Measurements from ENCODE around the gene GRAMD1B.

Gene GRAMD1B

DNA sequence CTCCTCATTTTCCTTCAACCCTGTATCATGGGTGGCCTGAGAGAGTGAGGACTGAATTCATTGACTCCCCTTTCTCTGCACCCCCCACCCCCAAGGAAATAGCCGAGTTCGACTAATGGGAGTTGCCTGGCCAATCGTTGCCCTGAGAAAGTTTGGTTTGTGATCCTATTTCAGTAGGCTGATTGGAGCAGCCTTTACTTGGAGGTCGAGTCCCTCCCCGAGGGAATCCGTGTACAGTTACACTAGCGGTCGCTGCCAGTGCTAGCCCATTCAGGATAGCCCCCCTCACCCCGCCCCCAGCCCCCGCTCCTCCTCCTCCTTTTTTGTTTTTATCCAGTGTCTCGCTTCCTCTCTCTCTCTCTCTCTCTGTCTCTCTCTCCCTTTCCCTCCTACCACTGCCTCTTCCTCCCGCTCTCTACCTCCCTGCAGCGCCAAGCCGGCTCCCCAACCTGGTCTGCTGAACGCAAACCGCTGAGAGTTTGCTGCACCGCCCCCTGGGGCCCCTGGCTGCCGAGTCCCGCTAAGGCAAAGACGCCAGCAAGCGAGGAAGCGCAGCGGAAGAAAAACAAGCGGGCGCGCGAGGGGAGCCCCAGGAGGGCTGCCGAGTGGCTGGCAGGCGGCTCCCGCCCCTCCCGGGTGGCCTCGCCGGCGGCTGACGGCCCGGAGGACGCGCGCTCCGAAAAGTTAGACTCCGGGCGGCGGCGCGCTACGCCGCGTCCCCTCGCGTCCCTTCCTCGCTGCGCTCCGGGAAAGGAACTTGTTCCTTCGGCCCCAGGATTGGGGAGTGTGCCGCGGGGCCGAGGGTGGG is at the start of gene GRAMD1B:
Gene GRAMD1B (plus strand): TSS at position 357 of the 808 bp plus-strand sequence. CDS start 524 bp downstream, outside the sequence.
- peak; percentile 72 for DNase-seq

DNA sequence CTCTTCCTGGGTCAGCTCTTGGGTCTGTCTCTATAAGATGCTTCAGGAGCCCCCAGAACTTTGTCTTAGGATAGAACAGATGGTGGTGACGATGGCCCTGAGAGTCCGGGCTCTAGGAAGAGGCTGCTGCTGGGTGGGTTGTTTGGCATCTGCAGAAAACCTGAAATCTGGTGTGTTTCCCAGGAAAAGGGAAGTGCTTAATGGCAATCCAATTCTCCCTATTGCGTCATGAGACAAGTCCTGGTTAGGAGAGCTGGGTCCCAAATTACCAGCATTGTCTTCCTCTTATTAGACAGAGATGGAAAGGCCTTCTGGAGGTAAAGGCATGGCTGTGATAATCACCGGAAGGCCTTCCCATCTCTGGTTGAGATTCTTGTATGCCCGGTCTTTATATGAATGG is 48.9 kb upstream of the GRAMD1B start:
- no peak for DNase-seq

DNA sequence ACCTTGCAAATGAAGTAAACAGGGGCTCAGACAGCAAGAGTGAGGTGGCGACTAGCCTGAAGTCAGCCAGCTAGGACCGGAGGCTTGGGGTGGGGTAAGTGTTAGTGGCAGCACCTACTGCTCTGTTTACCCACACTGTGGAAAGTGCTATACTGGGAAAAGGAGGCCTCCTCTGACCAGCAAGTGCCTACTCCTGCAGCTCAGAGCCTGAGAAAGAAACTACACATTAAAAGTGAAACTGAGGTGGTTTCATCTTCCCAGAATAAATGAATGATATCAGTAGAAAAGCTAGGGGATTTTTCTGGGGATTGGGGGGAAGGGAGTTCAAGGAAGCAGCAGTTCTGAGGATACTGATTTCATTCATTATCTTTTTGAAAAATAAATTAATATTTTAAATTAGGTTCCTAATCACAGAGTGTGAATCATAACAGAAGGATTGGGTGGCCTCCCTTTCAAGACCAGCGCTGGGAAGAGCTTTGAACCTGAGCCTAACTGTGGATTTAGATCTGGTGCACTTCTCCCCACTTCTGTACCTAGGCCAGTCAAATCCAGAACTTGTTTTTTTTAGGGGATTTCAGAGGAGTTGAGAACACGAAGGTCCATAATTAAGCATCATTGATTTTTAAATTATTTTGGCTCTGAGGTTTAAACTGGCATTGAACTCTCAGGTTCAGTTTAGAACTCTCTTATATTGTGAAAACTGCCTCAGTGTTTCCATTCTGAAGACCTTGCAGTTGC is 48.1 kb upstream of the GRAMD1B start:
- DNase-seq = peak; percentile 9

DNA sequence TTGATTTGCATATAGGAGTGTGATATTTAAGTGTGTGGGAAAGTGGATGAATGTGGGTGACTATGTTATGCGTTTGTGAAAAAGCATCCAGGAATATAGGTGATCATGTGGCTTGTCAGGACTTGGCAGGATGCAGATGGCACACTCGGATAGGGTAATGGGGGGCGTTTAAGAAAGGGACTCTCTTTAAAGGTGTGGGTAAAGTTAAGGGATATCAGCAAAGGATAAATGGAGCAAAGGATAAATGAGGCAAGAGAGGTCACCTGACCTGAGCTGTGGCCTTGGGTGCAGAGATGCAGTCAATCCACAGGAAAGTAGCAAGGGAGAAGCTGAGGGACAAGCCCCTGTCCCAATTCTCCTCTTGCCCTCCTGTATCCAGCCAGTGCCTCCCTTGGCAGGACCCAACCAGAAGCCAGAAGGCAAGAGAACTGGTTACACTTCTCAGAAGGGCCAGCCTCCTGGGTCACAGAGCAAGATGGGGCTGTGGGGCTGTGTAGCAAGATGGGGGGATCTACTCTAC is 47.5 kb upstream of the GRAMD1B start:
- DNase-seq = no peak

DNA sequence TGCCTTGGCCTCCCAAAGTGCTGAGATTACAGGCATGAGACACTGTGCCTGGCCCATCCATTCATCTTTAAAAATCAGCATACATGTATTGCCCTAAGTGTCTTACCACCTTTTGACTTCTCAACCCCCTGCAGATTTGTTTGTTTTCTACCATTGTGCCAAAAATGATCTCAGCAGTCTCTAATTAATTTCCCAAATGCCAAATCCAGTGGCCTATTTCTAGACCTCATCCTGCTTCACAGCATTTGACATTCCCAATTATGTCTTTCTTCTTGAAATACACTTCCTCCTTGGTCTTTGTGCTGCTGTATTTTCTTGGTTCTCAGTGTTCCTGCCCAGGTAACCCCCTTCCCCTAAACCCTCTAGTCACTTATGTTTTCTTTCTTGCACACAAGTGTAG is 46.0 kb upstream of the GRAMD1B start:
- no peak for DNase-seq

DNA sequence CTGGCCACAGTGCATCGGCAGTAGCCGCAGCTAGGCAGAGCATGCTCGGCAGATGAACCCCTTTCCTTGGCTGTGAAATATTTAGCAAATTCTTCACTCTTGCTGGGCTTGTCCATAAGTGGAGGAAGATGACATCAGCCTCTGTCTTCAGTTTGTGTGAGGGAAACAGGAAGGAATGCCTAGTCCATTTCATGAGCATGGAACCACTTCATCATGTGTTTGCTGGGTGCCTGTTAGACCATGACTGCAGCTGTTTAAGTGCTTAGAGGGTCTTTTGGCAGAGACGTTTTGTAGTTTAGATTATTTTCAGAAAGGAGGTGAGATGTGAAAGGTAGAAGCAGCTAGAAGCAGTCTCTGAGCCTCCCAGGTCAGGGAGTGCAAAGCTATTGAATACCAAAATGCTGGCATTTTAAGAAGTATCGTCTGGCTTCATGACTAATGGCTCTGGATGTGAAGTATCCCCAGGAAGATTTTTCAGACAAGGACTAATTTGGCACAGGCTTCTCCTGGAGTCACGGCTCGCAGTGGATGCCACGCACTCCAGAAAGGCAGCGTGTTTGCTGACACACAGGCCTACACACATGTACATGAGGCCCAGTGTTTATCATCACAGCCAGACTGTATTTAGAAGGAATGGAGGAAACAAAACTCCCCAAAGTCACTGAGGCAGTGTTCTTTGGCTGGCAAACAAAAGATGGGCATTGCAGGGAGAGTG is 43.1 kb upstream of the GRAMD1B start:
- DNase-seq = no peak

DNA sequence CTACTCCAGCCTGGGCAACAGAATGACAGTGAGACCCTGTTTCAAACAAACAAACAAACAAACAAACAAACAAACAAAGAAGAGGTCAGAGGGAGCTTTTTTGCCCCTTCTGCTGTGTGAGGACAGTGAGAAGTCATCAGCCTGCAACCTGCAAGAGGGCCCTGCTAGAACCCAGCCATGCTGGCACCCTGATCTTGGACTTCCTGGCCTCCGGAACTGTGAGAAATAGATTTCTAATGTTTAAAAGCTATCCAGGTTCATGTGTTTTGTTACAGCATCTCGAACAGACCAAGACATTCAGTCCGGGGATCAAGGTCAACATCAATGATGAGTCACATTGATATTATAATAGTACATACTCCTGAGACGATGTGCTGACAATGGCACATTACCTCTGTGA is 41.4 kb upstream of the GRAMD1B start:
- DNase-seq = no peak

DNA sequence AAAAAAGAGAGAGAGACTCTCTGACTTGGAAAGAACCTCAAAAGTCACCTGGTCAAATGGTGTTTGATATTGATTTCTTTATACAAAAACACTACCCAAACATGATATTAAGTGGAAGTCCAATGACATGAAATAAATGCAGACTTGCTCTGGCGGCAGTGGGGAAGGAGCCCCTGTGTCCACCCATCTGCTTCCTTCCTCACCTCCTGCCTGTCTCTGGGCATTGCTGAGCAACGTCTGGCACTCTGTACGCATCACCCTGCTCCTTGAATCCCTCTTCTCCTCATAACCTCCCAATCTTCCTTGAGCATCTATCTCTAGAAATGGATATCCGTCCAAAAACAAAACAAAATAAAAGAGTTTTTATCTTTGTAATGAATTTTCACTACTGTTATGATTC is 39.9 kb upstream of the GRAMD1B start:
- DNase-seq = no peak

DNA sequence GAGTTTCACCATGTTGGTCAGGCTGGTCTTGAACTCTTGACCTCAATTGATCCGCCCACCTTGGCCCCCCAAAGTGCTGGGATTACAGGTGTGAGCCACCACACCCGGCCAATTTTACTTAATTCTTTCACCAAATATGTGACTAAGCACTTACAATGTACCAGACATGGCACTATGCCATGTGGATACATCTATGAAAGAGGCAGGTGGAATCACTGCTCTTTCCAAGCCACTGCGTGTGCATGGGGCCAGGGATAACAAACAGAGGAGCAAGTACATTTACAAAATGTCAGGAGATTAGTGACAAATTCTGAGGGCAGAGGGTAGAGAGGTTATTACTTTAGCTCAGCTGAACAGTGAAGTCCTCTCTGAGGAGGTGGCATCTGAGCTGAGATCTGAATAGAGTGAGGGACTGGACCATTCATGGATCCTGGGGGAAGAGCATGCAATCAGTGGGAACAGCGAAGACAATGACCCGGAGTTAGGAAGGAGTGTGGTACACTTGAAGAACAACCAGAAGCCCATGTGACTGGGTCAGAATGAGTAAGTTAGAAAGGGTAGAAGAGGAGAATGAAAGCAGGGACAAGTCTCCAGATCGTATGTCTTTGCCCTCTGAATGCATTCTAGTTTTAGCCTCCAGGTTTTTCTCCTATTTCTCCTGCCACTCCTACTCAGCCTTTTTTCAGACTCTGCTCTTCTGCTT is 38.3 kb upstream of the GRAMD1B start:
- no peak for DNase-seq

DNA sequence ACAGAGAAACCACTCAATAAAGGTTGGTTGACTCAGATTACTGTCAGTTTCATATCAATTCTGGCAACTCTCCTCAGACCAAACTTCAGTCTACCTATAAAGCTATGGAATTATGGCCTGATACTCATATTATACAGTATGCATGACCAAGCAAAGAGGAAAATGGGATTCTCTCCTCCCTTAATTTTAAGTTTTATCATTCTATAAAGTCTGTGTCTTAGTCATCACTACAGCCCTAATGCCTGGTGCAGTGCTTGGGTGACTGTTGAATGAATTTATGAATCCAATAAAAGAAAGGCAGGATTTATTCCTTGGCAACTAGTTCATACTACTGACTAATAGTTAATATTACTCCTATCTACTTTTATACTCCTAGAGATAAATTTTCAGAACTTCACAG is 37.6 kb upstream of the GRAMD1B start:
- DNase-seq = no peak

DNA sequence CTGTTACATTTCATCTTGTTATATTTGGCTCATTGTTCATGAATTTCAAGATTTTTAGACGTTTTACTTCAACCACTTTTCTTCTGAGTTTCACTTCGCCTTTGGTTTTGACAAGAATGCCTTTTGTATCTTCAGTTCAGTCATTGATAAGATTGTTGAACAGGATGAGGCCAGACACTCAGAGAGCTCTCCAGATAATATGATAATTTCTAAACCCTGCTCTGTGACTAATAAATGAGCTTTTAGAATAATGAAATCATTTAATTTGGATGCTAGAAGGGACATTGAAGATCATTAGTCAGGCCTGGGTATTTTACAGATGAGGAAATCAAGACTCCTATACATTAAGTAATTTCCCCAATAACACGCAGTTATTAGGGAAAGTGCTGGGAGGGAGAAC is 37.2 kb upstream of the GRAMD1B start:
- DNase-seq = no peak

DNA sequence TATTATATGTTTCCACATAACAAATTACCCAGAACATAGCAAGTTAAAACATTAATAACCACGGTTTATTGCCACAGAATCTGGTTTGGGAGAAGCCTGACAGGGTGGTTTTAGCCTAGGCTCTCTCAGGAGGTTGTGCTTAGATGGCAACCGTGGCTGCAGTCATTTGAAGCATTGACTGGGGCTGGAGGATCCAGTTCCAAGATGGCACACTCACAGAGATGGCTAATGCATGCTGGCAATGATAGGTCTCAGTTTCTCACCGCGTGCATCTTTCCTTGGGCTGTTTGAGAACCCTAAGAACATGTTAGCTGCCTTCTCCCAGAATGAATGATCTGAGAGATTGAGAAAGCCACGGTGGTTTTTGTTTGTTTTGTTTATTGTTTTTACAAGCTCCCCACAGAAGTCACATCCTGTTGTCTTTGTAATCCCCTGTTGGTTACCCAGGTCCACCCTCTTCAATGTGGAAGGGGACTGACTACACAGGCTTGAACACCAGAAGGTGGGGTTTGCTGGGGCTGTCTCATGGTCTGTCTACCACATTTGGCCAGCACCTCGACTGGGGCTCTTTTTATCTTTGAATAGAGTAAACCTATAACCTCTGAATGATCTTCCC is 36.6 kb upstream of the GRAMD1B start:
- DNase-seq = no peak

DNA sequence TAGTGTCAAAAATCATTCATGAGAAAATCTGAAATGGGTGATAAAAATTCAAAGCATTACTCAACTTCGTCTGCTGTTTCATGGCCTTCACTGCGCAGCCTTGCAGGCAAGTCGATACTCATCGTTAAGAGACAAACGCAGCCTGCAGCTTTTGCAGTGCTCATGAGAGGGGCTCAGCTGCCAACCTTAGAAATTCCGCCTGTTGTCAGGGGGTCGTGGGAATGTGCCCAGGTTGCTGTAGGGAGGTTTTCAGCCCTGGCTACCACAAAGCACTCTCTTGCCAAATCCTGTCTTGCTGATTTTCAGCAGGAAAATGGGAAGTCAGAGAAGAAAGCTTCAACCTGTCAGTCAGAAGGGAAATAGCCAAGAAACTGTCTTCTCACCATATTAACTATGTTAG is 25.4 kb upstream of the GRAMD1B start:
- no peak for DNase-seq

DNA sequence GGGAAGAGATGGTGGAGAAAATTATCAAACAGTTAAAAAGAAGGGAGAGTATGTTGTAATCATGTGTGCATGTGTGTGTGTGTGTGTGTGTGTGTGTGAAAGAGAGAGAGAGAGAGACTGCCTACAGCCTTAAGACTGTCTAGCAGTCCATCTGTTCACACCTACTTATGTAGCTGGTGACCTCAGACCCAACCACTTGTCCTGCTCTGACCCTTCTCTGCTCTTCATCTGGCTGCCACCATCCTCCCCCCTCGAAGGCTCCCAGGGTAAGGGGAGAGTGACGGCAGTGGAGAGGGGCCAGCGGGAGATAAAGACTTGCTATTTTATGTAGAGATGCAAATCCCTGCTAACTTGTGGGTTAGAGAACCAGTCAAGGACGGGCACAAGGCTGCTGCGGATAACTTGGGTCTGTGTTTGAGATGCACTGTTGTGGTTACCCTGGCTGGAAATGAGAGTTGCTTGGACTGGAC is 24.9 kb upstream of the GRAMD1B start:
- DNase-seq = no peak

DNA sequence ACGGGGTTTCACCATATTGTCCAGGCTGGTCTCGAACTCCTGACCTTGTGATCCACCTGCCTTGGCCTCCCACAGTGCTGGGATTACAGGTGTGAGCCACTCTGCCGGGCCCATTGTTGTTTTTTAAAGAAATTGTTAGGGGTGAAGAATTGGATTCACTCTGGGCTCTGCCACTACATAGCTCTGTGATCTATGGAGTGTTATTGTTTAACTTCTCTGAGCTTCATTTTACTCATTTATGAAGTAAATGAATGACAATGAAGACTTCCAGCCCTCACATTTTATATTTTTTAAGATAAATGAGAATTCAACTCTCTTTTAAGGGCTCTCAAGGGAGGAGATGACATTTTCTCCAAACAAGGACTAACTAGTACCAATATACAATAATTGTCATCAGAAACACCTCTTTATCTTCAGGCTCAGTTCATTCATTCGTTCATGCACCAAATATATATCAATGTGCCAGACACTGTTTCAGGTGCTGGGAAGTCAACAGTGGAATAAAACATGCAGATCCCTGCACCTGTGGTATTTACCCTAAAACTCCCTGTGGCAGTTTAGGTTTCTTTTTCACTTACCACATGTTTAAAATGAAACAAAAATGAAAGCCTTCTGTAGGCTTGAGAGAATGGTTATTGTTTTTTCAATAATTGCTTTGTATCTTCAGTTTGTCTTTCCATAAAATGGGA is 23.5 kb upstream of the GRAMD1B start:
- DNase-seq = no peak

DNA sequence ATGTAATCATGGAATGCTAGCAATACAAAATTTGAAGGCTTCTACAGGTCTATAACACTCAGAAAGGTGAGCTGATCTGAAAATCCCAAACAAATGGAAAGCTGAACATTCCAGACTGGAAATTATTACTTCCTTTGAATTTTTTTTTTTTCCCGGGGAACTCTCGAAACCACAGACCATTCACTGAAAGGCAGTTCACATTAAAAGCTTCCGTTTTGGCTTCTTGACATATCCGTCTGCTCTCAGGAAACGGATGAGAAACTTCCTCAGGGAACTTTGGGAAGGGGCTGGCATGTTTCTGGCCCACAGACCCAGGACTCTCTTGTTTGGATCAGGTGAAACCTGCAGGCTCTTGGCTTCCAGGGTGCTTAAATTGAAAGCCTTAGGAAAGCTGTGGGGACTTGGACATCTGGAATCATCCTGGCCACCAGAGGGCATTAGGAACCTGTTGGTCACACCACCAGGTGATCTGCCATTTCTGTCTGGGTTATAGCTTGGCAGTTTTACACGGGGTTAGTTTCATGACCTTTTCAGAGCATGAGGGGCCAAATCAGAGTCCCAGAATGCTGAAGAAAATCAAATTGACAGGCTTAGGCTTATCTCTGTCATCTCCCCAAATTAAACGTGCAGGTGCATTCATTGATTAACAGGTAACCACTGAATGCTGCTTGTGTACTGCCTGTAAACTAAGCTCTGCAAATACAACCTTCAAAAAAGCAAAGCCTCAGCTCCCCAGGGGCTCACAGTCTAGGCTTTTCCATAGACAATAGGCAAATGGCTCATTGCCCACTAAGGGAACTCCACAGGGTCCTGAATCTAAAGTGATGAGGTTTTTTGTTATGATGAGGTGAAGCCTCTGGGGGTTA is 22.7 kb upstream of the GRAMD1B start:
- DNase-seq = peak; percentile 71

DNA sequence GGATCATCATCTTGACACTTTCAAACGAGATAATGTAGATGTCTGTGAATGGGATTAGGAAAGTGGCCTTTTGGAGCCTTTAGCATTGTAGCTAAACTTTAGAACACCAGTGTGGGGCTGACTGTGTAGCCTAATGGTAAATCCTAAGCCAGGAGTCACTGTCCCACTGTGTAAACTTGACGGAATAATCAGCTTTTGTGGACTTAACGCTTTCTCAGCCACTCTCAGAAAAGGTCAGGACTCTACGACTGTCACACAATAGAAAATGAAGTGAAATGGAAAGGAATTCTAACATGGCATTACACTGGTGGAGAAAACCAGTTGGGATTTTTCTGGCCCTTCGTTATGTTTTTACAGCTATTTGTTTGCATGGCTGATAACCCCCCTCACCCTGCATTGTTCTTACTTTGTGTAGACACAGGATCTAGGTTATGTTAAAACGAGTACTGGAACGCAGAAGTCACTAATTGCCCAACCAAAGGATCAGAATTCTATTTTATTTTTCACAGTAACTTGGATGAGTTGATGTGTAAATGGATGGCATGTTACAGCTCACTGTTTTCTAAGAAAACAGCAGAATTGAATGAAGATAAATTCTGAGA is 22.0 kb upstream of the GRAMD1B start:
- no peak for DNase-seq

DNA sequence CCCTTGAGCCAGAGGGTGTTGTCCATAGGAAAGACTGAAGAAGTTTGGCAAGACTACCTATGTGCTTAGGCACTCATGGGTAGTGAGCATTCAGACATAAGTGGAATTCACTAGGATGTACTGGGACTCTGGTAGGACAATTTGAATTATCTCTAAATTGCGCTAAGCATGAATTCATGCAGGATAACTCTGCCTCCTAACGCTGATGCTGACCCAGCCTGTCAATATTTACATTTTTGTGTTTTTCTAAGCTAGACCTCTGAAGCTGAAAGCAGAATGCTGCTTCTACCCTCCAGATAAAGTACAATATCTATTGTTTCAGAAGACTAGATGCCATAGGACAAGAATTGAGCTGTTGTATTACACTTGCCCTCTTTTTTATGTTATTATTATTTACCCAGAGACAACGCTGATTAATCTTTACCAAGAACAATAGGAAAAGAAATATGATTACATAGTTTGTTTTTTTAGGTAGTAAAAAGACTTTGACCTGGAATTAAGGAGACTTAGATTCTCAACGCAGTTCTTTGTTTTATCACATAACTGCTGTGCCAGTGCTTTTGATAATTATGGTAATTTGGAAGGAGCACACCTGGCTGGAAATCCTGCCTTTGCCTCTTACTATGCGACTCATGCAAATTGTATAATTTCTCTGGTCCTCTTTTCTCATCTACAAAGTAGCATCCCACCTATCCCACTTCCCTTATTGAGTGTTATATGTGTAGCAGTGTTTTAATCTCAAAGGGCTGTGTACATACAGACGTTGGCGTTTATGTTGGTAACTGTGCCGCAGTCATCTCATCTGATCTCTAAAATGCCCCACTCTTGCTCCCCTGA is 21.2 kb upstream of the GRAMD1B start:
- DNase-seq = no peak
